GM12878 (cell line): ENCODE results near the gene SS18. TPM values are rescaled to one million over a fixed set of nuclear protein-coding genes. Genes with fewer than 3 reads are reported as not detected.

ENCODE experiments used
- ATAC-seq: fragments of 200-7000 bp; cut with Tn5 transposase; 3 replicates; pipeline ENCODE4 v1.9.1; 2020; ENCODE audit warnings: mild to moderate bottlenecking, moderate library complexity
- BruUV-seq: library from RNA; stranded (reverse); fragments of 400-500 nt; replicated peaks from 2 replicates; lab custom pipeline; 2021; lab: Mats Ljungman, UMichigan
- CTCF ChIA-PET: fragments of 300-600 bp; sonication (Branson Sonifier 250); formaldehyde crosslinking; extraction: SDS; loops from one replicate; lab custom pipeline; 2021; ENCODE audit warnings: inconsistent platforms; lab: Yijun Ruan, JAX
- POLR2A ChIA-PET: fragments of 350-600 bp; formaldehyde crosslinking; extraction: SDS; loops from one replicate; lab custom pipeline; 2021; ENCODE audit warnings: inconsistent platforms; lab: Charles Lee
- RAD21 ChIA-PET: fragments of 300-600 bp; sonication (Branson Sonifier 250); formaldehyde crosslinking; loops from one replicate; lab custom pipeline; 2023; ENCODE audit warnings: antibody characterized with exemption; ENCODE audit not compliant: unreplicated experiment; lab: Charles Lee
- SMC1A ChIA-PET: fragments of 300-600 bp; sonication (Branson Sonifier 250); formaldehyde crosslinking; loops from one replicate; lab custom pipeline; 2023; ENCODE audit not compliant: unreplicated experiment, uncharacterized antibody; lab: Charles Lee
- DNase-seq: peaks from one replicate; pipeline ENCODE4 v3.0.0-alpha.2; 2011; ENCODE audit warnings: low read depth, low spot score
- FAIRE-seq: peaks from 3 replicates; lab custom pipeline; 2011; peaks lifted over from hg19 to GRCh38; lab: Jason Lieb, UNC
- H2AFZ ChIP-seq: 2 replicates; pipeline ENCODE4 v1.6.0; 2011; ENCODE audit warnings: low read depth, low read length, control low read depth; ENCODE audit not compliant: control insufficient read depth
- H3K27ac ChIP-seq: 2 replicates; pipeline ENCODE4 v1.5.1; 2011; ENCODE audit warnings: control low read depth; ENCODE audit not compliant: control insufficient read depth, insufficient read depth
- H3K27me3 ChIP-seq, 2 experiments: replicated peaks in 1 of 2; 2 replicates each; pipeline versions ENCODE4 v1.6.0 to v1.6.1; 2011; ENCODE audit warnings: low read length in 1 of 2; ENCODE audit not compliant: control insufficient read depth in 2 of 2, insufficient read depth in 2 of 2
- H3K36me3 ChIP-seq, 2 experiments: 2 replicates each; pipeline ENCODE4 v1.5.1; 2011; ENCODE audit warnings: low read length in 1 of 2; ENCODE audit not compliant: control insufficient read depth in 2 of 2, insufficient read depth in 2 of 2
- H3K4me1 ChIP-seq: 2 replicates; pipeline ENCODE4 v1.6.1; 2011; ENCODE audit warnings: mild to moderate bottlenecking, low read length, moderate library complexity, mixed read lengths; ENCODE audit not compliant: control insufficient read depth, insufficient read depth
- H3K4me2 ChIP-seq: 2 replicates; pipeline ENCODE4 v1.6.0; 2011; ENCODE audit warnings: control low read depth; ENCODE audit not compliant: control insufficient read depth, insufficient read depth
- H3K4me3 ChIP-seq: fragments of 200-600 bp; sonication (generic); 2 replicates; pipeline ENCODE4 v1.5.1; 2016
- H3K79me2 ChIP-seq: 2 replicates; pipeline ENCODE4 v1.6.0; 2011; ENCODE audit warnings: low read length; ENCODE audit not compliant: control insufficient read depth, insufficient read depth
- H3K9ac ChIP-seq: 2 replicates; pipeline ENCODE4 v1.8.0; 2011; ENCODE audit warnings: low read length, control low read depth, mixed read lengths; ENCODE audit not compliant: control insufficient read depth, insufficient read depth
- H3K9me3 ChIP-seq: replicated peaks from 3 replicates; pipeline ENCODE4 v1.5.1; 2011; ENCODE audit warnings: mild to moderate bottlenecking, low read length; ENCODE audit not compliant: control insufficient read depth, insufficient read depth
- H4K20me1 ChIP-seq: 2 replicates; pipeline ENCODE4 v1.6.0; 2011; ENCODE audit not compliant: control insufficient read depth, insufficient read depth
- ATF7 ChIP-seq: fragments of 450-650 bp; IDR thresholded peaks from 2 replicates; pipeline ENCODE4 v1.6.1; 2016; ENCODE audit warnings: low read depth, mild to moderate bottlenecking
- CEBPB ChIP-seq, 2 experiments: fragments of 150-350 bp in 1 of 2; IDR thresholded peaks; 2 replicates each; pipeline ENCODE4 v1.6.1; 2012 to 2014; ENCODE audit warnings: low read depth in 2 of 2, low read length in 2 of 2, borderline replicate concordance in 1 of 2, inconsistent platforms in 1 of 2
- ETV6 ChIP-seq, 2 experiments: fragments of 450-650 bp in 1 of 2; IDR thresholded peaks in 1 of 2; conservative IDR thresholded peaks in 1 of 2; 2 replicates each; pipeline ENCODE4 v1.6.1; 2014; ENCODE audit warnings: antibody characterized with exemption in 1 of 2, borderline replicate concordance in 1 of 2, low read depth in 1 of 2, mild to moderate bottlenecking in 1 of 2, moderate library complexity in 1 of 2
- GABPA ChIP-seq: IDR thresholded peaks from 2 replicates; pipeline ENCODE4 v1.6.1; 2014; ENCODE audit warnings: antibody characterized with exemption, low read depth, mild to moderate bottlenecking, inconsistent platforms
- KDM1A ChIP-seq: fragments of 200-600 bp; sonication (generic); IDR thresholded peaks from 2 replicates; pipeline ENCODE4 v1.6.1; 2016; ENCODE audit warnings: borderline replicate concordance
- MEF2B ChIP-seq: fragments of 450-650 bp; IDR thresholded peaks from 2 replicates; pipeline ENCODE4 v1.6.1; 2018; ENCODE audit warnings: mild to moderate bottlenecking, moderate library complexity; ENCODE audit not compliant: partially characterized antibody, poor library complexity, severe bottlenecking
- MYC ChIP-seq: IDR thresholded peaks from 2 replicates; pipeline ENCODE4 v1.6.1; 2011; ENCODE audit warnings: mild to moderate bottlenecking, low read length, moderate library complexity, inconsistent platforms; ENCODE audit not compliant: insufficient read depth, insufficient replicate concordance, insufficient read length, severe bottlenecking
- NFYA ChIP-seq: IDR thresholded peaks from 2 replicates; pipeline ENCODE4 v1.6.1; 2011; ENCODE audit warnings: low read depth, mild to moderate bottlenecking, low read length, improper control_type of control experiment, borderline replicate concordance
- NR2C2 ChIP-seq: IDR thresholded peaks from 2 replicates; pipeline ENCODE4 v1.6.1; 2011; ENCODE audit warnings: borderline replicate concordance, low read depth; ENCODE audit not compliant: control insufficient read depth, insufficient read length
- PAX8 ChIP-seq: fragments of 450-650 bp; IDR thresholded peaks from 2 replicates; pipeline ENCODE4 v1.6.1; 2017; ENCODE audit warnings: mild to moderate bottlenecking, moderate library complexity
- POLR2A ChIP-seq: IDR thresholded peaks from 2 replicates; pipeline ENCODE4 v1.6.1; 2011; ENCODE audit warnings: low read depth, mild to moderate bottlenecking, low read length
- RB1 ChIP-seq: fragments of 450-650 bp; formaldehyde crosslinking; IDR thresholded peaks from 2 replicates; pipeline ENCODE4 v1.6.1; 2017; ENCODE audit warnings: mild to moderate bottlenecking, borderline replicate concordance
- RBBP5 ChIP-seq: fragments of 200-600 bp; sonication (generic); conservative IDR thresholded peaks from 2 replicates; pipeline ENCODE4 v1.6.1; 2016
- whole genome bisulfite sequencing: methylation state at CpG from one replicate; pipeline ENCODE4 v1.1.6; 2016; ENCODE audit warnings: low lambda C conversion rate; ENCODE audit not compliant: insufficient replicate concordance, insufficient coverage; ENCODE audit errors: missing lambda C conversion rate; 5-methylcytosine and 5-hydroxymethylcytosine counted together
- in situ Hi-C: fragments of 300-500 bp; cut with MboI; formaldehyde crosslinking; loops from 9 replicates; pipeline ENCODE4 v1.14.3; 2018; ENCODE audit warnings: mixed read lengths
- intact Hi-C: fragments of 100-400 bp; cut with micrococcal nuclease; formaldehyde crosslinking; loops from one replicate; pipeline ENCODE4 v1.14.2; 2022; ENCODE audit not compliant: unreplicated experiment
- polyA plus RNA-seq, 11 experiments: library from polyadenylated mRNA; depleted of rRNA in 4 of 11; unstranded in 6 of 11; stranded (reverse) in 5 of 11; fragments of >200 nt; fragmentation: Nextera tagmentation in 4 of 11; fragmentation: Illumina TruSeq in 1 of 11; extraction: Ambion mirVana in 4 of 11; extraction: Trizol in 1 of 11; gene quantifications; 1 replicate in 1 of 11; 2 replicates in 10 of 11; pipeline versions ENCODE4 v1.2.1 to v1.2.3, GENCODE V29; 2011 to 2016; ENCODE audit warnings: inconsistent platforms in 2 of 11, missing spikeins in 2 of 11, low read depth in 1 of 11
- total RNA-seq, 4 experiments: library from RNA; depleted of rRNA in 3 of 4; stranded (reverse); fragments of >200 nt in 3 of 4; fragmentation: Illumina TruSeq in 1 of 4; extraction: Trizol in 1 of 4; gene quantifications; 2 replicates each; pipeline versions ENCODE4 v1.2.1 to v1.2.3, GENCODE V29; 2013 to 2021
- TF ChIP-seq, protein P1 (sequence below): fragments of 450-650 bp; formaldehyde crosslinking; IDR thresholded peaks from 2 replicates; pipeline ENCODE4 v1.4.0; 2022; ENCODE audit warnings: mild to moderate bottlenecking, moderate library complexity
- TF ChIP-seq, protein P2 (sequence below): fragments of 450-650 bp; IDR thresholded peaks from 2 replicates; pipeline ENCODE4 v1.6.1; 2014; ENCODE audit warnings: mild to moderate bottlenecking

Gene SS18
- total and polyA plus RNA-seq, 10 of the 15 experiments (the other 5 are each of a cell fraction or from before 2014, with no cell fraction given), result 16.6 to 153 (median 81.8) TPM

DNA sequence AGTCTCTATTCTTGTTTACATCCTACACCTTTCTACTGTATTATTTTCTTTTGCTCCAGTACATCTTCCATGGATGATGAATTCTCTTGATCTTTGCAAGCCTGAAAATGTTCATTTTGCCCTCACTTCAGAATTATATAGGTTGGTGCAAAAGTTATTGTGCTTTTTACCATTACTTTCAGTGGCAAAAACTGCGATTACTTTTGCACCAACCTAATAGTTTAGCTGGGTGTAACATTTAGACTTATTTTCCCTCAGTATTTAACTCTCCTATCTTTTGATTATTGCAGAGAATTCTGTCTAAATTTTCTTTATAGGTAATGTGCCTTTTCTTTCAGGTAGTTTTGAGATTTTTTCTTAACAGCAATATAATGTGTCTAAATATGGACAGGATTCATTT lies 81.8 kb downstream of the SS18 start:
- no peak overlapping the region for H2AFZ ChIP-seq
- no peak for FAIRE-seq
- TF ChIP-seq POLR2A, result no peak
- TF ChIP-seq, protein P1, sequence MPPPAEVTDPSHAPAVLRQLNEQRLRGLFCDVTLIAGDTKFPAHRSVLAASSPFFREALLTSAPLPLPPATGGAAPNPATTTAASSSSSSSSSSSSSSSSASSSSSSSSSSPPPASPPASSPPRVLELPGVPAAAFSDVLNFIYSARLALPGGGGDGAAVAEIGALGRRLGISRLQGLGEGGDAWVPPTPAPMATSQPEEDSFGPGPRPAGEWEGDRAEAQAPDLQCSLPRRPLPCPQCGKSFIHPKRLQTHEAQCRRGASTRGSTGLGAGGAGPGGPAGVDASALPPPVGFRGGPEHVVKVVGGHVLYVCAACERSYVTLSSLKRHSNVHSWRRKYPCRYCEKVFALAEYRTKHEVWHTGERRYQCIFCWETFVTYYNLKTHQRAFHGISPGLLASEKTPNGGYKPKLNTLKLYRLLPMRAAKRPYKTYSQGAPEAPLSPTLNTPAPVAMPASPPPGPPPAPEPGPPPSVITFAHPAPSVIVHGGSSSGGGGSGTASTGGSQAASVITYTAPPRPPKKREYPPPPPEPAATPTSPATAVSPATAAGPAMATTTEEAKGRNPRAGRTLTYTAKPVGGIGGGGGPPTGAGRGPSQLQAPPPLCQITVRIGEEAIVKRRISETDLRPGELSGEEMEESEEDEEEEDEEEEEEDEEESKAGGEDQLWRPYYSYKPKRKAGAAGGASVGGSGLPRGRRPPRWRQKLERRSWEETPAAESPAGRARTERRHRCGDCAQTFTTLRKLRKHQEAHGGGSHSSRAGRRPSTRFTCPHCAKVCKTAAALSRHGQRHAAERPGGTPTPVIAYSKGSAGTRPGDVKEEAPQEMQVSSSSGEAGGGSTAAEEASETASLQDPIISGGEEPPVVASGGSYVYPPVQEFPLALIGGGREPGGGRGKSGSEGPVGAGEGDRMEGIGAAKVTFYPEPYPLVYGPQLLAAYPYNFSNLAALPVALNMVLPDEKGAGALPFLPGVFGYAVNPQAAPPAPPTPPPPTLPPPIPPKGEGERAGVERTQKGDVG (CRISPR knock-in tag), result no peak
- TF ChIP-seq, protein P2, sequence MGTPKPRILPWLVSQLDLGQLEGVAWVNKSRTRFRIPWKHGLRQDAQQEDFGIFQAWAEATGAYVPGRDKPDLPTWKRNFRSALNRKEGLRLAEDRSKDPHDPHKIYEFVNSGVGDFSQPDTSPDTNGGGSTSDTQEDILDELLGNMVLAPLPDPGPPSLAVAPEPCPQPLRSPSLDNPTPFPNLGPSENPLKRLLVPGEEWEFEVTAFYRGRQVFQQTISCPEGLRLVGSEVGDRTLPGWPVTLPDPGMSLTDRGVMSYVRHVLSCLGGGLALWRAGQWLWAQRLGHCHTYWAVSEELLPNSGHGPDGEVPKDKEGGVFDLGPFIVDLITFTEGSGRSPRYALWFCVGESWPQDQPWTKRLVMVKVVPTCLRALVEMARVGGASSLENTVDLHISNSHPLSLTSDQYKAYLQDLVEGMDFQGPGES, result no peak
- TF ChIP-seq CEBPB (IDR thresholded peaks at IDR 0.05; ENCODE audit: borderline replicate concordance in 1 of 2, low read depth in 2 of 2, low read length in 2 of 2), result no peak
- no peak for TF ChIP-seq PAX8
- TF ChIP-seq ETV6 (conservative IDR thresholded peaks at IDR 0.05 in 1 of 2, IDR thresholded peaks at IDR 0.05 in 1 of 2; ENCODE audit: borderline replicate concordance in 1 of 2, low read depth in 1 of 2), result no peak
- no peak for TF ChIP-seq RBBP5
- no peak for TF ChIP-seq KDM1A
- TF ChIP-seq GABPA, result no peak
- no peak for TF ChIP-seq NR2C2
- no peak for TF ChIP-seq ATF7
- TF ChIP-seq MYC, result no peak
- no peak for TF ChIP-seq MEF2B
- no peak for TF ChIP-seq RB1
- no peak for TF ChIP-seq NFYA
- TF ChIP-seq, all 136 proteins: peak for 0
- 96% methylated on average over 1 of the region's 1 CpG for WGBS
- no peaks in the 10 kb centered on the region for H3K9me3 ChIP-seq
- in situ Hi-C loops (no loop called here), intact Hi-C loops (no loop called here)
- SMC1A ChIA-PET, result interaction anchor here (0.7 to 1.6 kb wide), 3 partner anchors 10 to 45 kb away, joined by 3 to 5 read pairs (median 3); no protein-coding TSS in a partner anchor
- no peaks in the 10 kb centered on the region for H3K79me2 ChIP-seq
- CTCF ChIA-PET, result interaction anchor here (1.3 to 1.4 kb wide), 2 partner anchors 13 to 87 kb away, joined by 3 to 4 read pairs; no protein-coding TSS in a partner anchor
- H4K20me1 ChIP-seq, result no peaks in the 10 kb centered on the region
- BruUV-seq, result no TSS peak
- DNase-seq (no peak), ATAC-seq (no peak)
- POLR2A ChIA-PET, result no interaction called here
- no peak overlapping the region for H3K9ac ChIP-seq
- RAD21 ChIA-PET, result no interaction called here
- no peak overlapping the region for H3K4me2 ChIP-seq
- no peaks in the 10 kb centered on the region for H3K27me3 ChIP-seq
- H3K4me3 ChIP-seq, result no peak overlapping the region
- H3K4me1 ChIP-seq, result no peaks in the 10 kb centered on the region
- no peak overlapping the region for H3K27ac ChIP-seq
- no peaks in the 10 kb centered on the region; a peak in 1 of 4 replicates for H3K36me3 ChIP-seq
